Activated T-cell treated with anti-CD3 and anti-CD28 coated beads, Interleukin-2, amount 50 U/mL, for 24 hours (primary cell): ENCODE data around the gene INHBB.

ENCODE experiments used
- DNase-seq: peaks from one replicate; pipeline ENCODE4 v3.0.0-alpha.2; 2020
- H3K27ac Mint-ChIP-seq: 2 replicates; pipeline ENCODE4 v1.8.0; 2020; ENCODE audit warnings: mild to moderate bottlenecking, mixed read lengths
- H3K27me3 Mint-ChIP-seq: 2 replicates; pipeline ENCODE4 v1.8.0; 2020; ENCODE audit warnings: mixed read lengths
- H3K36me3 Mint-ChIP-seq: 2 replicates; pipeline ENCODE4 v1.8.0; 2020; ENCODE audit warnings: low read depth, mixed read lengths
- H3K4me1 Mint-ChIP-seq: 2 replicates; pipeline ENCODE4 v1.8.0; 2020; ENCODE audit warnings: low read depth, mixed read lengths
- H3K4me3 Mint-ChIP-seq: 2 replicates; pipeline ENCODE4 v1.8.0; 2020; ENCODE audit warnings: mild to moderate bottlenecking, moderate library complexity, mixed read lengths
- H3K9me3 Mint-ChIP-seq: 2 replicates; pipeline ENCODE4 v1.8.0; 2020; ENCODE audit warnings: mixed read lengths

The INHBB gene

DNA sequence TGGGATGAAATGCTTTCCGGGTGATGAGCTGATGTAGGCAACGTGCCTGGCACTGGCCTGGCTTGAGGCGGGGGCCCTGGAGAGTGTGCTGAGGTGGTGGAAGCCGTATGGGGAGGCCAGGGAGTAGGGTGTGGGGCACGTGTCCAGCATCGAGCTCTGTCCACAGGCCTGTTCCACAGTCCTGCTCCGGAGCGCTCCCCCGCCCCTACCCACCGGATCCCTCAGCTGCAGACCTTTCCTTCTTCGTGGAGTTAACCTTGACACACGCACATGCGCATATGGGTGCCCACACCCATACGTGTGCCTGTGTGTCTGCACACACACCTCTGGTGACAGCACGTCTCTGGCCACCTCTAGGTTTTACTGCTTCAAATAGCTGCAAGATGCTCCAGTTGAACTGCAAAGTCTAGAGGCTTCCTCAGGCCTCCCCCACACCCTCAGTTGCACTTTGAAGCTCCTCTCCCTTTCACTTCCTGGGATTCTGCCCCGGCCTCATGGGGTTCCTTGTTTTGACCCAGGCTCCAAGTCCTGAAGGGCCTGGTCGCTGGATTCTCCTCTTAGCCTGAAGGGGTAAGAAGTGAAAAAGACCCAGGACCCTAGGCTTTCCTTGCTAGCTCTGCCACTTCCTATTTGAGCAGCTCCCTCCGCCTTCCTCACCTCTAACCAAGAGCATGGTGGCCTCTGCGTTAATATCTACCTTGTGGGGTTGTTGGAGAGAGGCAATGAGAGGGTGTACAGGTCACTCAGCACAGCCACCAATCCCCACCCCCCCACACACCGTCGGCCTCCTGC, 49.5 kb downstream of the INHBB start:
- H3K27ac Mint-ChIP-seq, result no peak overlapping the region
- H3K4me3 Mint-ChIP-seq, result no peak overlapping the region
- no peaks in the 10 kb centered on the region for H3K9me3 Mint-ChIP-seq
- DNase-seq, result peak; percentile 2
- H3K4me1 Mint-ChIP-seq, result no peaks in the 10 kb centered on the region
- no peaks in the 10 kb centered on the region for H3K36me3 Mint-ChIP-seq
- H3K27me3 Mint-ChIP-seq, result peaks cover 8% of the 10 kb centered on the region

GRCh38 chr2:120396013-120396860, 50.3 kb downstream of the INHBB start:
- Mint-ChIP-seq H3K4me1 (no peaks in the 10 kb centered on the region), H3K27me3 (peaks cover 8% of the 10 kb centered on the region), H3K4me3 (no peak overlapping the region), H3K36me3 (no peaks in the 10 kb centered on the region), H3K9me3 (no peaks in the 10 kb centered on the region), H3K27ac (no peak overlapping the region)
- DNase-seq, result no peak

- peaks cover 8% of the 10 kb centered on the region for H3K27me3 Mint-ChIP-seq
- peak; percentile 14 for DNase-seq
- H3K4me1 Mint-ChIP-seq, result no peaks in the 10 kb centered on the region
- H3K36me3 Mint-ChIP-seq, result no peaks in the 10 kb centered on the region
- no peak overlapping the region for H3K27ac Mint-ChIP-seq
- no peak overlapping the region for H3K4me3 Mint-ChIP-seq
- no peaks in the 10 kb centered on the region for H3K9me3 Mint-ChIP-seq
Measured at GRCh38 chr2:120396861-120397811, 51.2 kb downstream of the INHBB start.

GRCh38 chr2:120398051-120398995, 52.4 kb downstream of the INHBB start:
- Mint-ChIP-seq H3K9me3 (no peaks in the 10 kb centered on the region), H3K27ac (no peak overlapping the region), H3K4me1 (no peaks in the 10 kb centered on the region), H3K27me3 (peaks cover 8% of the 10 kb centered on the region), H3K36me3 (no peaks in the 10 kb centered on the region), H3K4me3 (no peak overlapping the region)
- DNase-seq, result peak; percentile 2

GRCh38 chr2:120398996-120399888, 53.3 kb downstream of the INHBB start:
- H3K27me3 Mint-ChIP-seq, result peaks cover 8% of the 10 kb centered on the region
- H3K36me3 Mint-ChIP-seq, result no peaks in the 10 kb centered on the region
- DNase-seq, result peak; percentile 16
- no peak overlapping the region for H3K4me3 Mint-ChIP-seq
- no peaks in the 10 kb centered on the region for H3K4me1 Mint-ChIP-seq
- H3K27ac Mint-ChIP-seq, result no peak overlapping the region
- no peaks in the 10 kb centered on the region for H3K9me3 Mint-ChIP-seq

DNA sequence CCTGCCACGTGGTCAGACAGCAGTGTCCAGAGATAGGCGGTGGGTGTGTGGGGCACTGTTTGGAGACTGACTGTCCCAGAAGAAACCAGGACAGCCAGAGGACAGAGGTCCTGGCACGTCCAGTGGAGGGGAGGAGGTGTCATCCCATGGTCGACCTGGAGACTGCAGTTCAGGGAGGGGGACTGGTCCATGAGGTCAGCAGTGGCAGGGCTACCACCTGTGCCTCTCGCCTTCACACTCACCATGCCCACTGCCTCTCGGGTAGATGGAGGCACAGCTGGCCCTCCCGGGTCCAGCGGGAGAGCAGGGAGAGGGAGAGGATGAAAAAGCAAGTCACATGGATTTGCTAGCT, 53.9 kb downstream of the INHBB start:
- no peaks in the 10 kb centered on the region for H3K9me3 Mint-ChIP-seq
- peaks cover 8% of the 10 kb centered on the region for H3K27me3 Mint-ChIP-seq
- H3K27ac Mint-ChIP-seq, result no peak overlapping the region
- H3K4me3 Mint-ChIP-seq, result no peak overlapping the region
- peak; percentile 15 for DNase-seq
- H3K4me1 Mint-ChIP-seq, result no peaks in the 10 kb centered on the region
- no peaks in the 10 kb centered on the region for H3K36me3 Mint-ChIP-seq

GRCh38 chr2:120400551-120400950, 54.6 kb downstream of the INHBB start:
- DNase-seq, result peak; percentile 8
- no peak overlapping the region for H3K27ac Mint-ChIP-seq
- peaks cover 8% of the 10 kb centered on the region for H3K27me3 Mint-ChIP-seq
- H3K9me3 Mint-ChIP-seq, result no peaks in the 10 kb centered on the region
- no peak overlapping the region for H3K4me3 Mint-ChIP-seq
- no peaks in the 10 kb centered on the region for H3K36me3 Mint-ChIP-seq
- H3K4me1 Mint-ChIP-seq, result no peaks in the 10 kb centered on the region
